NB4 (cell line): ENCODE measurements around the gene RNF212.

Source experiments
- CTCF ChIP-seq: IDR thresholded peaks from one replicate; pipeline ENCODE4 v1.5.1; 2012; ENCODE audit warnings: low read depth, low read length
- MYC ChIP-seq: IDR thresholded peaks from 2 replicates; pipeline ENCODE4 v1.6.1; 2011; ENCODE audit warnings: low read depth, low read length
- POLR2A ChIP-seq: IDR thresholded peaks from 2 replicates; pipeline ENCODE4 v1.6.1; 2011; ENCODE audit warnings: mild to moderate bottlenecking; ENCODE audit not compliant: insufficient read length; ENCODE audit errors: extremely low read depth
- TF ChIP-seq, protein P1 (sequence below): IDR thresholded peaks from 2 replicates; pipeline ENCODE4 v1.6.1; 2011; ENCODE audit warnings: low read depth, low read length

DNA sequence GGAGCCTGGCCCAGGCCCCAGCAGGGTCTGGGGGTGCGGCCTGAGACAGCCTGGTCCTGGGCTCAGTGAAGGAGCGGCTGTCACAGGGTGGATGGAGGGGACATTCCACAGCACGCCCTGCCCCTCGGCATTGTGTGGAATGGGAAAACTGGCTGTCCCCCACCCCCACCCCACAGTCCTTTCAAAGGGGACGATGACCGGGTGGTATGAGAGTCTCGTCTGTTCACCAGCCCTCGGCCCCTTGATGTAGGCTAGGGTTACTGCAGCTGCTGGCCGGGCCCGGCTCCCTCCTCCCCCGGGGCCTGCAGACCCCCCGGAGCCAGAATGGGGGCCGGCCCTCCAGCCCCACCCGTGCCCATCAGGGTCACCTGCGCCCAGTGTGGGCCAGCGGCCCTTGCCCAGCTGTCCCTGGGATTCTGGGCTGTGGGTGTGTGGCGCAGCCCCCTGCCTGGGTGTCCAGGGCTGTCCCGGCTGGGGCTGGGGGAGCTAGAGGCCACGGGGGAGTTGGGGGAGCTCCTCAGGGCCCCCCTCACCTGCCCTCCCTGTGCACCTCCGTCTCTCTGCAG lies 90.2 kb downstream of the RNF212 start:
- TF ChIP-seq CTCF (no peak), POLR2A (no peak), MYC (no peak)
- TF ChIP-seq, protein P1, sequence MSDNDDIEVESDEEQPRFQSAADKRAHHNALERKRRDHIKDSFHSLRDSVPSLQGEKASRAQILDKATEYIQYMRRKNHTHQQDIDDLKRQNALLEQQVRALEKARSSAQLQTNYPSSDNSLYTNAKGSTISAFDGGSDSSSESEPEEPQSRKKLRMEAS = no peak
